IPS DF 4.7 (cell line): ENCODE results near the gene RPS5.
"Not testable (repeated sequence)": the region's sequence is repeated elsewhere in the genome, so short reads cannot be mapped to it uniquely, and the experiment has no call there.

ENCODE experiments used
- DNase-seq: peaks from one replicate; pipeline ENCODE4 v3.0.0-alpha.2; 2013; ENCODE audit warnings: low spot score; ENCODE audit errors: extremely low read depth

RPS5 gene

DNA sequence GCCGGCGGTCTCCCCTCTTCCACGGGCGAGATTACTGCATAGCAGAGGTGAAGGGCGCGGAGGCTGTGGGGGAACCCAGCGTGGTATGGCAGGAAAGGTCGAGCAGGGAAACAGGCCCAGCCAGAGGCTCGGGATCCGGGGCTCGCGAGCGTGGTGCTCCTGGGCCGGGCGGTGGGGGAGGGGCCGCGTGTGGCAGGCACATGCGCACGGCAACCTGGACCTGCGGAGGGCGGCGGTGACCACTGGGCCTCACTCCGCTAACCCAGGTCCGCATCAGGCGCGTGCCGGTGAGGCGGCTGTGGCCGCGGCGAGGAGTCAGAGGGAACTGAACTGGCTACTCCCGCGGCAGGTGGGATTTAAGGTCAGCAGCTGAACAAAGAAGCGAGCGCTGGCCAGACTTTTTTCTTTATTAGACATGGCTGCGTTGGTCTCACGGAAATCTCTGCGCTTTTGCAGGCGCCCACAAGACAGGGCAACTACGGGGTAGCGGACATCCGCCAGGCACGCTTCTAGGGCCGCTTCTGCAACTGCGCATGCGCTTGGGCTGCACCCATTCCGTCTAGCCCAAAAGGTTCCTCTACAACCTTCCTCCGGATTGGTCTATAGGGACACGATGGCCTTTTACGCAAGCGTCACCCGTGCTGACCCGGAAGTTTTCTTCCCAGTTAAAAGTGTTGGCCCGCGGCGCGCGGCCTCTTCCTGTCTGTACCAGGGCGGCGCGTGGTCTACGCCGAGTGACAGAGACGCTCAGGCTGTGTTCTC, at the start of gene RPS5:
TSS of gene RPS5 (plus strand) at position 694 of the 762 bp plus-strand sequence. CDS start 869 bp downstream, outside the sequence.
- peak; percentile 99 for DNase-seq

GRCh38 chr19:58338336-58338735, 48.7 kb upstream of the RPS5 start:
- DNase-seq, result no peak

DNA sequence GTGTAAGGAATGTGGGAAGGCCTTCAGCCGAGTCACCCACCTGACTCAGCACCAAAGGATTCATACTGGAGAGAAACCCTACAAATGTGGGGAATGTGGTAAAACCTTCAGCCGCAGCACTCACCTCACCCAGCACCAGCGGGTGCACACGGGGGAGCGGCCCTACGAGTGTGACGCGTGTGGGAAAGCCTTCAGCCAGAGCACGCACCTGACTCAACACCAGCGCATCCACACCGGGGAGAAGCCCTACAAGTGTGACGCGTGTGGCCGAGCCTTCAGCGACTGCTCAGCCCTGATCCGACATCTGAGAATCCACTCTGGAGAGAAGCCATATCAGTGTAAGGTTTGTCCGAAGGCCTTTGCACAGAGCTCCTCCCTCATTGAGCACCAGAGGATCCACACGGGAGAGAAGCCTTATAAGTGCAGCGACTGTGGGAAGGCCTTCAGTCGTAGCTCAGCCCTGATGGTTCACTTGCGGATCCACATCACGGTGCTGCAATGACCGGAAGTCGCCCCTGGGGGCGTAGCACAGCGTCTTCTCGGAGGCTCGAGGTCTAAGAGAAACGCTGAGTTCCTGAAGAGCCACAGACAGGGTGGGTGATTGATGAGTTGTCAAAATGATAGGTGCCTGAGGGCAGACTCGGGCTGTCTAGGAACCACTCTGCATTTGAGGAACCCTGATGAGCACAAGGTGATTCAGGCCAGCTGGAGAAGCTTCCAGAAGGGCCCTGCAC, 48.1 kb upstream of the RPS5 start:
- no peak for DNase-seq

DNA sequence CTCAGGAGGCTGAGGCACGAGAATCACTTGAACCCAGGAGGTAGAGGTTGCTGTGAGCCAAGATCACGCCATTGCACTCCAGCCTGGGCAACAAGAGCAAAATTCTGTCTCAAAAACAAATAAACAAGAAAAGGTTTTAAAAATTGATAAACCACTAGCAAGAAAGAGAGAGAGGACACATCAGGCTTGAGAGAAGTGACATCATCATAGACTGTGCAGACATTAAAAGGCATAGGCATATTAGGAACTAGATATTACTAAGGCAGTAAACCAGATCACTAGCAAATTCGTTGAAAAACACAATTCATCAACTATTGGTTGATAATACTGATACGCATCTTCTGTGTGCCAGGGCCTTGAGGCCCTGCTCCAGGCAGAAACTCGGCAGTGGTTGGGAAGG, 41.5 kb upstream of the RPS5 start:
- DNase-seq, result no peak

- DNase-seq, result no peak
These were observed 39.8 kb upstream of the RPS5 start for GRCh38 chr19:58346961-58347929.

DNA sequence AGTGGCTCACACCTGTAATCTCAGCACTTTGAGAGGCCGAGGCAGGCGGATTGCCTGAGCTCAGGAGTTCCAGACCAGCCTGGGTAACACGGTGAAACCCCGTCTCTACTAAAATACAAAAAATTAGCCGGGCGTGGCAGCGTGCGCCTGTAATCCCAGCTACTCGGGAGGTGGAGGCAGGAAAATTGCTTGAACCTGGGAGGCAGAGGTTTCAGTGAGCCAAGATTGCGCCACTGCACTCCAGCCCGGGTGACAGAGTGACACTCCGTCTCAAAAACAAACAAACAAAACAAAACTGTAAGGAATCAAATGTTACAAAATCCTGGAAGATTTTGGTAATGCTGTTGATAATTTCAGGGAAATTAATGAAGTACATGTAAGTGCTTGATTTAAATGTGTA, 39.0 kb upstream of the RPS5 start:
- not testable (repeated sequence) for DNase-seq

DNA sequence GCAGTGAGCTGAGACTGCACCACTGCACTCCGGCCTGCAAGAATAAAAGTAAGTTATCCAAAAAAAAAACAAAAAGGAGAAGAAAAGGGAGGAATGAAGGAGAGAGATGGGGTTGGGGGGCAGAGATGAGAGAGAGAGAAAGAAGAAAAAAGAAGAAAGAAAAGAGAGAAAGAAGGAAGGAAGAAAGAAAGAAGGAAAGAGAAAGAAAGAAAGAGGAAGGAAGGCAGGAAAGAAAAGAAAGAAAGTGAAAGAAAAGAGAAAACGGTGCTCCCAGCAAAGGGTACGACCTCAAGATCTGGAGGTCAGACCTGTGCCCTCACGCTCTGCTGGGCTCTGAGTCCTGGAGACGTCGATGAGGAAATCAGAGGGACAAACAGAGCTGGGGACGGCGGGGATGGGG, 37.5 kb upstream of the RPS5 start:
- no peak for DNase-seq

GRCh38 chr19:58350001-58350861, 36.8 kb upstream of the RPS5 start:
- no peak for DNase-seq

GRCh38 chr19:58350871-58351557, 36.1 kb upstream of the RPS5 start:
- DNase-seq, result no peak

DNA sequence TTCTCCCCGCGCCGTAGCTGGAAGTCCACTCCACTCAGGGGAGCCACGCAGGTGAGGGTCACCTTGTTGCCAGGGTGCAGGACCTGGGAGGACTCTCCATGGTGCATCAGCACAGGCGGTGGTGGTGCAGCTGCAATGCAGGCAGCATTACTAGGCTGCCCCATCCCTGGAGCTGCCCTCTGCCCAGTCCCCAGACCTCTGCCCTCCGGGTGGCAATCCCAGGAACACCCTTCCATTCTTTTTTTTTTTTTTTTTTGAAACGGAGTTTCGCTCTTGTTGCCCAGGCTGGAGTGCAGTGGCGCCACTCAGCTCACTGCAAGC, 35.6 kb upstream of the RPS5 start:
- no peak for DNase-seq

DNA sequence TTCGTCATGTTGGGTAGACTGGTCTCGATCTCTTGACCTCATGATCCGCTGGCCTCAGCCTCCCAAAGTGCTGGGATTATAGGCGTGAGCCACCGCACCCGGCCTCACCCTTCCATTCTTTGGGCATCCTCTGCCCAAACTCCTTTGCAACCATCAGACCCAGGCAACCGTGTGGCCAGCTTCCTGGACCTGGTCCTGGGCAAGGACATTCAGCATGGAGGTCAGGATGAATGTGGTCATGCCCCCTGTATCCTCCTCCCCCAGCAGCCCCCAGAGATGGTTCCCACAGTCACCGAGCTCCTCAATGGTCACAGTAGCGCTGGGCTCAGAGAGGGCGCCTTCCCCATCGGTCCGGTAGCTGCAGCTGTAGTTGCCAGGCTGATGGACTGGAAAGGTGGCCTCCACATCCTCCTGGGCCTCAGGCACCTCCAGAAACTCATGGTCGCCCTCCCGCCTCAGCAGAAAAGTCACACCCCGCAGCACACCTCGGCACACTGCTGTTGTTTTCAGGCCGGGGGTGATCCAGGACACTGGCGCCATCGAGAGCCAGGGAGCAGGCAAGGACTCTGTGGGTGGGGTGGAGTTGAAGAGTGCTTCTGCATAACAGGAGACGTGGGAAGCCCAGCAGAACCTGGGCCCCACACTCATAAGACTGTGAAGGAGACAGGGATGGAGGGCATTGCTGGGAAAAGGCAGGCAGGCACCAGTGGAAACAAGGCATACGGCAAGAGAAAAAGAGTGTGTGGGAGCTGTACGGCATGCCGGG, 34.9 kb upstream of the RPS5 start:
- no peak for DNase-seq

- no peak for DNase-seq
These were observed 34.1 kb upstream of the RPS5 start, which contains the start of gene A1BG for GRCh38 chr19:58352760-58353671. Gene A1BG, minus strand, starts transcription at chr19:58353492. Its CDS starts 55 bp downstream, at chr19:58353437.

DNA sequence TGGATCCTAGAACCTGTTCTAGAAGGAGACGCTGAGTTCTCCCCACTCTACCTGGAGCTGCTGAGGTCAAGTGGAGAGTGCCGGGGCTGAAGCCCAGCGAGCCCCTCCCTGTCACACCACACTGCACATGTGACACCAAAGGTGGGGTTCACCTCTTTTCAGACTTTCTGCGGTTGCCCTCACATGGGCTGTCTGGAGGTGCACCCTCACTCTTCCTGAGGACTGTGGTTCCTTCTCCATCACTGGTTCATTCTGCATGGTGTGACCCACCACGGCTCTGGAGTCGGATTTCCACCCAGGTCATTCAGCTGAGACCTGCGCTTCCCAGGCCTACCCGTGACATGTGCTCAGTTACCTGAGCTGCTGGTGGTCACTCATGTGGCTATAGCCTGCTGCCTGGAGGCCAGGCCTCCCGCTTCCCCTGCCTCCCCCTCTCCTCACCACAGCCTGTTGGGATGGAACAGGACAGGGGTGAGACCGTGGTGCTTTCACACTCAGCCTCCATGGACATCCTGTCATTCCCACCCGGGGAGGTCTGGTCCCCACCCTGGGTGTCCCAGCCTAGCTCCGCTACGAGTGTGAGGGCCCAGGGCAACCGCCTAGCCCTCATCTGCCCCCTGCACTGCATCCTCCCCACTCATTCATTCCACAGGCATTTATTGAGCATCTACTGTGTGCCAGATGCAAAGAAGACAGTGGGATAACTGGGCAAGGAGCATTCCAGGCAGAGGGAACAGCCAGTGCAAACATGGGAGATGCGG, 33.2 kb upstream of the RPS5 start:
- no peak for DNase-seq

DNA sequence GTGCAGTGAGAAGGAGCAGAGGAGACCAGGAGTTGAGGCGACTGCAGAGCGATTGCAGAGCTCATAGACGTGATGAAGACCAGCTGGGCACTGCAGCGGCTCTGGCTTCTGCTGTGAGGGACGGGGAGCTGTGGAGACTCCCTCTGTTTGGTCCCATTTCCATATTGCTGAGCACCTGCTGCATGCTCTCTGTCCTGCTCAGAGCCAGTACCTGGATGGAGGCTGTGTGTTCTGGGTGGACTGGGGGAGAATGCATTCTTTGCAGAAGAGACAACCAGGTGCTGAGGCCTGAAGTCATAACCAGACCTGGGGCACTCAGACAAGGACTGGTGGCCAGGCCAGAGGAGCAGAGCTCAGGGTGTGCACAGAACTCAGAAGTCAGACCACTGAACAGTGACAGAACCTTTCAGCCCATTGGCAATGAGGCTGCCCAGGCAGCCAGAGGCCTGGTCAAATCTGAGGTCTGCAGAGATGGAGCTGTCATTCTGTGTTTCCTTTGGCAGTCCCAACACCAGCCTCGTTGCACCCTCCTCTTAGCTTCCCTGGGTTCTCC, 32.5 kb upstream of the RPS5 start:
- DNase-seq, result no peak

GRCh38 chr19:58355215-58355796, 31.8 kb upstream of the RPS5 start:
- DNase-seq, result no peak

DNA sequence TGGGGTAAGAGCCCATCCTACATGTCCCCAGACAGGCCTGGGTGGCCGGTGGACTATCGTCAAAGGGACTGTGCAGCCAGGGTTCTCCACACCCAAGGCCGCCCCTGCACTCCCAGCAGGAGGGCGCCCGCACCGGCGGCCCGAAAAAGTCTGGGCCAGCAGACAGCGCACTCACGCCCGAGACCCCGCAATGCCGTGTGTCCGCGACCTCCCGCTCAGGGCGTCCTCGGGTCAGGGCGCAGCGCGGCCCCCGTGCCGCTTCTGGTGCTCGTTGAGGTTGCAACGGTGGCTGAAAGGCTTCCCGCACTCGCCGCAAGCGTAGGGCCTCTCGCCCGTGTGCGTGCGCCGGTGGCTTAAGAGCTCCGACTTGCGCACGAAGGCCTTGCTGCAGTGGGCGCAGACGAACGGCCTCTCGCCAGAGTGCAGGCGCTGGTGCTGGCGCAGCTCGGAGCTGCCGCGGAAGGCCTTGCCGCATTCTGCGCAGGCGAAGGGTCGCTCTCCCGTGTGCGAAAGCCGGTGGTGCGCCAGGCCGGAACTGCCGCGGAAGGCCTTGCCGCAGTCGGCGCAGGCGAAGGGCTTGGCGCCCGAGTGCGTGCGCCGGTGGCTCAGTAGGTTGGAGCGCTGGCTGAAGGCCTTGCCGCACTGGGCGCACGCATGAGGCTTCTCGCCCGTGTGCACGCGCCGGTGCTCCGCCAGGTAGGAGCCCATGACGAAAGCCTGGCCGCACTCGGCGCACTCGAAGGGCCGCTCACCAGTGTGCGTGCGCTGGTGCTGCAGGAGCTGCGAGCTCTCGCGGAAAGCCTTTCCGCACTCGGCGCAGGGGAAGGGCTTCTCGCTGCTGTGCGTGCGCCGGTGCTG, 30.9 kb upstream of the RPS5 start:
- DNase-seq, result no peak
